DOHH2 (cell line): Measurements from ENCODE around the gene EMILIN3.

Source experiments
- EZH2phosphoT487 ChIP-seq: fragments of 200-600 bp; sonication (generic); IDR thresholded peaks from 2 replicates; pipeline ENCODE4 v1.6.1; 2017; ENCODE audit warnings: borderline replicate concordance, mild to moderate bottlenecking, antibody characterized with exemption, low read length, moderate library complexity, mixed read lengths
- TF ChIP-seq, protein P1 (sequence below): fragments of 200-600 bp; sonication (generic); IDR thresholded peaks from one replicate; pipeline ENCODE4 v1.5.1; 2014; ENCODE audit warnings: antibody characterized with exemption, mild to moderate bottlenecking, low read depth, low read length; ENCODE audit not compliant: poor library complexity, severe bottlenecking

DNA sequence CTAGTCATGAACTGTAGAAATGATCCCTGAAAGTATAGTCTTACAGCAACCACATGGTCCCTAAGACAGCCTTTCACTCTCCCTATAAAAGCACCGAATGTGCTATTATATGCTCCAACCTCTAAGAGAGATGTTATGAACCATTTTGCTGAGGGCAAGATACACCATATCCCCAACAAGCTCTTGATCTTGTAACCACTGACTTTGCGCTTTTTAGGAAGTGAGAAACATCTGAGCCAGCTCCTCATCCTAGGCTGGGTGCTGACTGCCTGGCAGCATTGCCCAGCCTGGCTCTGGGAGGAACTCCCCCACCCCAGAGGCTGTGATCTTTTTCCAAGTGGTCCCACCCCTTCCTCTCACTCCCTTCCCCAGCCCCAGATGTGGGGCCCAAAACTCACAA lies 3.1 kb upstream of the EMILIN3 start:
- TF ChIP-seq, protein P1, sequence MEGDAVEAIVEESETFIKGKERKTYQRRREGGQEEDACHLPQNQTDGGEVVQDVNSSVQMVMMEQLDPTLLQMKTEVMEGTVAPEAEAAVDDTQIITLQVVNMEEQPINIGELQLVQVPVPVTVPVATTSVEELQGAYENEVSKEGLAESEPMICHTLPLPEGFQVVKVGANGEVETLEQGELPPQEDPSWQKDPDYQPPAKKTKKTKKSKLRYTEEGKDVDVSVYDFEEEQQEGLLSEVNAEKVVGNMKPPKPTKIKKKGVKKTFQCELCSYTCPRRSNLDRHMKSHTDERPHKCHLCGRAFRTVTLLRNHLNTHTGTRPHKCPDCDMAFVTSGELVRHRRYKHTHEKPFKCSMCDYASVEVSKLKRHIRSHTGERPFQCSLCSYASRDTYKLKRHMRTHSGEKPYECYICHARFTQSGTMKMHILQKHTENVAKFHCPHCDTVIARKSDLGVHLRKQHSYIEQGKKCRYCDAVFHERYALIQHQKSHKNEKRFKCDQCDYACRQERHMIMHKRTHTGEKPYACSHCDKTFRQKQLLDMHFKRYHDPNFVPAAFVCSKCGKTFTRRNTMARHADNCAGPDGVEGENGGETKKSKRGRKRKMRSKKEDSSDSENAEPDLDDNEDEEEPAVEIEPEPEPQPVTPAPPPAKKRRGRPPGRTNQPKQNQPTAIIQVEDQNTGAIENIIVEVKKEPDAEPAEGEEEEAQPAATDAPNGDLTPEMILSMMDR, result no peak
- no peak for TF ChIP-seq EZH2phosphoT487
